SK-N-SH (cell line): ENCODE measurements around the gene FOXR1.

Source experiments
- EZH2phosphoT487 ChIP-seq: fragments of 200-600 bp; sonication (generic); IDR thresholded peaks from 2 replicates; pipeline ENCODE4 v1.6.1; 2017; ENCODE audit warnings: low read depth, mixed run types, mild to moderate bottlenecking, antibody characterized with exemption, moderate library complexity, borderline replicate concordance
- POLR2AphosphoS5 ChIP-seq: IDR thresholded peaks from 2 replicates; pipeline ENCODE4 v1.6.1; 2012; ENCODE audit warnings: low read depth, low read length
- SMC3 ChIP-seq: IDR thresholded peaks from 2 replicates; pipeline ENCODE4 v1.6.1; 2012; ENCODE audit warnings: low read depth, low read length, improper control_type of control experiment
- YY1 ChIP-seq: IDR thresholded peaks from 2 replicates; pipeline ENCODE4 v1.4.0; 2012; ENCODE audit warnings: low read depth, mild to moderate bottlenecking
- TF ChIP-seq, protein P1 (sequence below): fragments of 200-600 bp; sonication (generic); IDR thresholded peaks from 2 replicates; pipeline ENCODE4 v1.6.1; 2017; ENCODE audit warnings: antibody characterized with exemption, mild to moderate bottlenecking, moderate library complexity
- TF ChIP-seq, protein P2 (sequence below): IDR thresholded peaks from 2 replicates; pipeline ENCODE4 v1.4.0; 2012; ENCODE audit warnings: low read depth, borderline replicate concordance
- TF ChIP-seq, protein P3 (sequence below): IDR thresholded peaks from 2 replicates; pipeline ENCODE4 v1.6.1; 2012; ENCODE audit warnings: mild to moderate bottlenecking, low read depth, low read length, moderate library complexity
- TF ChIP-seq, protein P4 (sequence below): IDR thresholded peaks from 2 replicates; pipeline ENCODE4 v1.4.0; 2012; ENCODE audit warnings: low read depth
- TF ChIP-seq, protein P5 (sequence below): IDR thresholded peaks from 2 replicates; pipeline ENCODE4 v1.4.0; 2012; ENCODE audit warnings: low read depth, borderline replicate concordance

DNA sequence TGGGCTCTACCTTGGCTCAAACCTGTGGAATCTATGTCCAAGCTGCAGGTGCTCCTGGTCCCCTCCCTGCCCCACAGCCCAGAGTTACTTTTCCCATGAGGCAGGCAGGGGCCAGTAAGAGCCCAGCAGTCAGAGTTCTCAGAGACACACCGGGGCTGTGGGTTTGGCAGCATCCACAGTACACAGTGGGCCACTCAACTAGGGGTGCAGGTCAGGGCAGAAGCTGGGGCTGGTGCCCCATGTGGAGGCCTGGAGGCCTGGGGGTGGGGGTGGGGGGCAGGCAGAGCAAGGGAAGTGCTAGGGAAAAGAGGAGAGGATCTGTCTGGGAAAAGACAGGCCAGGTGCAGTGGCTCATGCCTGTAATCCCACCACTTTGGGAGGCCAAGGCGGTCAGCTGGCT is 13.0 kb upstream of the FOXR1 start:
- TF ChIP-seq, protein P1, sequence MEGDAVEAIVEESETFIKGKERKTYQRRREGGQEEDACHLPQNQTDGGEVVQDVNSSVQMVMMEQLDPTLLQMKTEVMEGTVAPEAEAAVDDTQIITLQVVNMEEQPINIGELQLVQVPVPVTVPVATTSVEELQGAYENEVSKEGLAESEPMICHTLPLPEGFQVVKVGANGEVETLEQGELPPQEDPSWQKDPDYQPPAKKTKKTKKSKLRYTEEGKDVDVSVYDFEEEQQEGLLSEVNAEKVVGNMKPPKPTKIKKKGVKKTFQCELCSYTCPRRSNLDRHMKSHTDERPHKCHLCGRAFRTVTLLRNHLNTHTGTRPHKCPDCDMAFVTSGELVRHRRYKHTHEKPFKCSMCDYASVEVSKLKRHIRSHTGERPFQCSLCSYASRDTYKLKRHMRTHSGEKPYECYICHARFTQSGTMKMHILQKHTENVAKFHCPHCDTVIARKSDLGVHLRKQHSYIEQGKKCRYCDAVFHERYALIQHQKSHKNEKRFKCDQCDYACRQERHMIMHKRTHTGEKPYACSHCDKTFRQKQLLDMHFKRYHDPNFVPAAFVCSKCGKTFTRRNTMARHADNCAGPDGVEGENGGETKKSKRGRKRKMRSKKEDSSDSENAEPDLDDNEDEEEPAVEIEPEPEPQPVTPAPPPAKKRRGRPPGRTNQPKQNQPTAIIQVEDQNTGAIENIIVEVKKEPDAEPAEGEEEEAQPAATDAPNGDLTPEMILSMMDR, result no peak
- TF ChIP-seq, protein P2, sequence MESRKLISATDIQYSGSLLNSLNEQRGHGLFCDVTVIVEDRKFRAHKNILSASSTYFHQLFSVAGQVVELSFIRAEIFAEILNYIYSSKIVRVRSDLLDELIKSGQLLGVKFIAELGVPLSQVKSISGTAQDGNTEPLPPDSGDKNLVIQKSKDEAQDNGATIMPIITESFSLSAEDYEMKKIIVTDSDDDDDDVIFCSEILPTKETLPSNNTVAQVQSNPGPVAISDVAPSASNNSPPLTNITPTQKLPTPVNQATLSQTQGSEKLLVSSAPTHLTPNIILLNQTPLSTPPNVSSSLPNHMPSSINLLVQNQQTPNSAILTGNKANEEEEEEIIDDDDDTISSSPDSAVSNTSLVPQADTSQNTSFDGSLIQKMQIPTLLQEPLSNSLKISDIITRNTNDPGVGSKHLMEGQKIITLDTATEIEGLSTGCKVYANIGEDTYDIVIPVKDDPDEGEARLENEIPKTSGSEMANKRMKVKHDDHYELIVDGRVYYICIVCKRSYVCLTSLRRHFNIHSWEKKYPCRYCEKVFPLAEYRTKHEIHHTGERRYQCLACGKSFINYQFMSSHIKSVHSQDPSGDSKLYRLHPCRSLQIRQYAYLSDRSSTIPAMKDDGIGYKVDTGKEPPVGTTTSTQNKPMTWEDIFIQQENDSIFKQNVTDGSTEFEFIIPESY, result no peak
- TF ChIP-seq YY1 (no peak), POLR2AphosphoS5 (no peak), EZH2phosphoT487 (no peak), SMC3 (no peak)
- TF ChIP-seq, protein P3, sequence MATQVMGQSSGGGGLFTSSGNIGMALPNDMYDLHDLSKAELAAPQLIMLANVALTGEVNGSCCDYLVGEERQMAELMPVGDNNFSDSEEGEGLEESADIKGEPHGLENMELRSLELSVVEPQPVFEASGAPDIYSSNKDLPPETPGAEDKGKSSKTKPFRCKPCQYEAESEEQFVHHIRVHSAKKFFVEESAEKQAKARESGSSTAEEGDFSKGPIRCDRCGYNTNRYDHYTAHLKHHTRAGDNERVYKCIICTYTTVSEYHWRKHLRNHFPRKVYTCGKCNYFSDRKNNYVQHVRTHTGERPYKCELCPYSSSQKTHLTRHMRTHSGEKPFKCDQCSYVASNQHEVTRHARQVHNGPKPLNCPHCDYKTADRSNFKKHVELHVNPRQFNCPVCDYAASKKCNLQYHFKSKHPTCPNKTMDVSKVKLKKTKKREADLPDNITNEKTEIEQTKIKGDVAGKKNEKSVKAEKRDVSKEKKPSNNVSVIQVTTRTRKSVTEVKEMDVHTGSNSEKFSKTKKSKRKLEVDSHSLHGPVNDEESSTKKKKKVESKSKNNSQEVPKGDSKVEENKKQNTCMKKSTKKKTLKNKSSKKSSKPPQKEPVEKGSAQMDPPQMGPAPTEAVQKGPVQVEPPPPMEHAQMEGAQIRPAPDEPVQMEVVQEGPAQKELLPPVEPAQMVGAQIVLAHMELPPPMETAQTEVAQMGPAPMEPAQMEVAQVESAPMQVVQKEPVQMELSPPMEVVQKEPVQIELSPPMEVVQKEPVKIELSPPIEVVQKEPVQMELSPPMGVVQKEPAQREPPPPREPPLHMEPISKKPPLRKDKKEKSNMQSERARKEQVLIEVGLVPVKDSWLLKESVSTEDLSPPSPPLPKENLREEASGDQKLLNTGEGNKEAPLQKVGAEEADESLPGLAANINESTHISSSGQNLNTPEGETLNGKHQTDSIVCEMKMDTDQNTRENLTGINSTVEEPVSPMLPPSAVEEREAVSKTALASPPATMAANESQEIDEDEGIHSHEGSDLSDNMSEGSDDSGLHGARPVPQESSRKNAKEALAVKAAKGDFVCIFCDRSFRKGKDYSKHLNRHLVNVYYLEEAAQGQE, result no peak
- TF ChIP-seq, protein P4, sequence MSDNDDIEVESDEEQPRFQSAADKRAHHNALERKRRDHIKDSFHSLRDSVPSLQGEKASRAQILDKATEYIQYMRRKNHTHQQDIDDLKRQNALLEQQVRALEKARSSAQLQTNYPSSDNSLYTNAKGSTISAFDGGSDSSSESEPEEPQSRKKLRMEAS, result no peak
- TF ChIP-seq, protein P5, sequence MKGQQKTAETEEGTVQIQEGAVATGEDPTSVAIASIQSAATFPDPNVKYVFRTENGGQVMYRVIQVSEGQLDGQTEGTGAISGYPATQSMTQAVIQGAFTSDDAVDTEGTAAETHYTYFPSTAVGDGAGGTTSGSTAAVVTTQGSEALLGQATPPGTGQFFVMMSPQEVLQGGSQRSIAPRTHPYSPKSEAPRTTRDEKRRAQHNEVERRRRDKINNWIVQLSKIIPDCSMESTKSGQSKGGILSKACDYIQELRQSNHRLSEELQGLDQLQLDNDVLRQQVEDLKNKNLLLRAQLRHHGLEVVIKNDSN, result no peak
